ENCODE results near the gene GLRX.

The GLRX gene

GRCh38 chr5:95768731-95769130 lies 53.8 kb downstream of the GLRX start:
- Histone ChIP-seq H3K36me3 (ENCODE audit: control insufficient read depth, insufficient read depth, low read length) (no peaks in the 10 kb centered on the region; the same call in none of the 2 replicates), H3K4me3 (replicated peaks; ENCODE audit: low read depth, low read length) (no peak overlapping the region), H3K27me3 (replicated peaks; ENCODE audit: control insufficient read depth, insufficient read depth, low read length) (no peaks in the 10 kb centered on the region)
- no peak for DNase-seq (ENCODE audit: extremely low read depth, insufficient read length)
- no peak for TF ChIP-seq CTCF (IDR thresholded peaks at IDR 0.05; ENCODE audit: insufficient read depth, low read length, poor library complexity, severe bottlenecking)

GRCh38 chr5:95763941-95764340 lies 58.6 kb downstream of the GLRX start:
- no peak for TF ChIP-seq CTCF (IDR thresholded peaks at IDR 0.05; ENCODE audit: insufficient read depth, low read length, poor library complexity, severe bottlenecking)
- DNase-seq (ENCODE audit: extremely low read depth, insufficient read length) = no peak
- H3K36me3 ChIP-seq (ENCODE audit: control insufficient read depth, insufficient read depth, low read length) = no peaks in the 10 kb centered on the region; the same call in 1 of the 2 replicates

More at GRCh38 chr5:95763941-95764340, 58.6 kb downstream of the GLRX start:
- Histone ChIP-seq H3K27me3 (replicated peaks; ENCODE audit: control insufficient read depth, insufficient read depth, low read length) (no peaks in the 10 kb centered on the region), H3K4me3 (replicated peaks; ENCODE audit: low read depth, low read length) (no peak overlapping the region)
